ENCODE data around the gene FOXE3. TPM values are rescaled to one million over a fixed set of nuclear protein-coding genes. Genes with fewer than 3 reads are reported as not detected.
A peak's percentile ranks its signal among the peaks of the same experiment; 100 is the strongest.

The FOXE3 gene
- total and polyA plus RNA-seq, 5 donors from 2014 or later = not detected

DNA sequence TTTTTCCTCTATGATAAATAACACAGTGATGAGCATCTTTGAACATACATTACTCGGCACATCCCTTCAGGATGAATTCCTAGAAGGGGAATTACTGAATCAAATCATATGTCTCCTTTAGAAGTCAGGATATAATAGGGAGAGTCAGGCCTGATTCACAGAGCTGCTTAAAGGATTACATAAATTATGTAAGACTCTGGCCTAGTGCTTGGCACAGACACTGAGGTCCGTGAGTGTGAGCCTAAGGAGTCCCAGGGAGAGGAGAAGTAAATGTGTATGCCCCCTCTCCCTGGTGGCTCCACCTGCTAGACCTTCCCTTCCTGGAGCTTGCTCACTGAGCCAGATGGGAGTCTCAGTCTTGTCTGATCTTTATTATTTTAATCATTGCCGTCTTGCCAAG lies 8.6 kb upstream of the FOXE3 start:
- peaks cover 14% of the 10 kb centered on the region for H3K27me3 Mint-ChIP-seq
- Histone ChIP-seq H3K4me3 (ENCODE audit: low read depth, low read length) (no peak overlapping the region), H3K27me3 (ENCODE audit: control insufficient read depth, insufficient read depth, low read length) (no peaks in the 10 kb centered on the region), H3K9me3 (ENCODE audit: control insufficient read depth in 2 of 2, low read length in 2 of 2) (no peaks in the 10 kb centered on the region), H3K36me3 (ENCODE audit: control insufficient read depth, insufficient read depth, low read length) (no peaks in the 10 kb centered on the region), H3K27ac (ENCODE audit: insufficient read depth, low read length, poor library complexity, severe bottlenecking) (no peak overlapping the region), H3K4me1 (ENCODE audit: control insufficient read depth, insufficient read depth, low read length, poor library complexity, severe bottlenecking) (no peaks in the 10 kb centered on the region)
- peaks cover 0 to 1% (median 0%) of the 10 kb centered on the region in 7 donors for H3K9me3 Mint-ChIP-seq
- no peaks in the 10 kb centered on the region for H3K36me3 Mint-ChIP-seq
- no peak overlapping the region for H3K27ac Mint-ChIP-seq
- DNase-seq (no peak), ATAC-seq (ENCODE audit: low read depth in 2 of 2) (no peak)
- no peaks in the 10 kb centered on the region for H3K4me1 Mint-ChIP-seq
- H3K4me3 Mint-ChIP-seq = no peak overlapping the region

DNA sequence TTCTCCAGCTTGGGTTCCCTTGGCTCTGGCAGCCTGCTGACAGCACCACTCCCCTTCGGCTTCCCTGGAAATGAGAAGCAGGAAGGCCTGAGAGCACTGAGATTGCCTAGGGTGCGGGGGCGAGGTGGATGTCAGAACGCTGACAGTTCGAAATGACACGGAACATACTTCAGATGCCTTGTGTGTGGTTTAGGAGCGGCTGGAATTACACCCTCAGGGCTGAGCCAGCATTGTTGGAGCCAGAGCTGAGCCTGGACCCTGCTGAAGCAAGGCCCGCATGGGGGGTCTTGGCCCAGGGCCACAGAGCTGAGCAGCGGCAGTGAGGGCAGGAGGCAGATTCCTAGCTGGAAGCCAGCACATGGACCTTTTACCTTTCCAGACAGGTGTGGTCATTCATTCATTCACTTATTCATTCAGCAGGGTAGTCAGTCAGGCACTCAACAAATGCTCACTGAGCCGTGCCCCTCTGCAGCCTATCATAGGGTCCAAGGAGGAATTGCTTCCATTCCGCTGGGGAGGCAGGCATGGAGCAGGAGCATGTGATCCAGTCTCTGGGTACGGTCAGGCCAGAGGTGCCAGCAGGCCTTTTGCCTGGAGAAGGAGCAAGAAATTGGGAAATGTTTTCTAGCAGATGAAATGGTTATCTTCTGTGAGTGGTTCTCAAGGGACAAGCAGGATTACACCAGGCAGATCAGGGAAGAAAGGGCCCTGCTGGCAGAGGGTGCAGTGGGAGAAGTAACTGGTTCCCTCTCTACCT lies 6.6 kb upstream of the FOXE3 start:
- Mint-ChIP-seq H3K4me1 (no peaks in the 10 kb centered on the region), H3K27ac (no peak overlapping the region), H3K9me3 (peaks cover 0 to 1% (median 0%) of the 10 kb centered on the region in 7 donors), H3K36me3 (no peaks in the 10 kb centered on the region), H3K4me3 (no peak overlapping the region), H3K27me3 (peaks cover 6% of the 10 kb centered on the region)
- Histone ChIP-seq H3K27ac (ENCODE audit: insufficient read depth, low read length, poor library complexity, severe bottlenecking) (no peak overlapping the region), H3K9me3 (ENCODE audit: control insufficient read depth in 2 of 2, low read length in 2 of 2) (no peaks in the 10 kb centered on the region), H3K4me1 (ENCODE audit: control insufficient read depth, insufficient read depth, low read length, poor library complexity, severe bottlenecking) (no peaks in the 10 kb centered on the region), H3K27me3 (ENCODE audit: control insufficient read depth, insufficient read depth, low read length) (peaks cover under 1% of the 10 kb centered on the region), H3K36me3 (ENCODE audit: control insufficient read depth, insufficient read depth, low read length) (no peaks in the 10 kb centered on the region), H3K4me3 (ENCODE audit: low read depth, low read length) (no peak overlapping the region)
- DNase-seq (no peak), ATAC-seq (ENCODE audit: low read depth in 2 of 2) (no peak)

- no peaks in the 10 kb centered on the region for H3K9me3 ChIP-seq (ENCODE audit: control insufficient read depth in 2 of 2, low read length in 2 of 2)
- Mint-ChIP-seq H3K27ac (no peak overlapping the region), H3K36me3 (no peaks in the 10 kb centered on the region), H3K4me3 (no peak overlapping the region), H3K4me1 (no peaks in the 10 kb centered on the region), H3K9me3 (peaks cover 0 to 1% (median 0%) of the 10 kb centered on the region in 7 donors), H3K27me3 (peaks cover 4% of the 10 kb centered on the region)
- no peaks in the 10 kb centered on the region for H3K4me1 ChIP-seq (ENCODE audit: control insufficient read depth, insufficient read depth, low read length, poor library complexity, severe bottlenecking)
- H3K27me3 ChIP-seq (ENCODE audit: control insufficient read depth, insufficient read depth, low read length) = peaks cover 6% of the 10 kb centered on the region
- no peak for DNase-seq
- H3K4me3 ChIP-seq (ENCODE audit: low read depth, low read length) = no peak overlapping the region
- ATAC-seq (ENCODE audit: low read depth in 2 of 2) = no peak
- no peaks in the 10 kb centered on the region for H3K36me3 ChIP-seq (ENCODE audit: control insufficient read depth, insufficient read depth, low read length)
- H3K27ac ChIP-seq (ENCODE audit: insufficient read depth, low read length, poor library complexity, severe bottlenecking) = no peak overlapping the region
Measured at GRCh38 chr1:47410068-47410455, 6.0 kb upstream of the FOXE3 start.

DNA sequence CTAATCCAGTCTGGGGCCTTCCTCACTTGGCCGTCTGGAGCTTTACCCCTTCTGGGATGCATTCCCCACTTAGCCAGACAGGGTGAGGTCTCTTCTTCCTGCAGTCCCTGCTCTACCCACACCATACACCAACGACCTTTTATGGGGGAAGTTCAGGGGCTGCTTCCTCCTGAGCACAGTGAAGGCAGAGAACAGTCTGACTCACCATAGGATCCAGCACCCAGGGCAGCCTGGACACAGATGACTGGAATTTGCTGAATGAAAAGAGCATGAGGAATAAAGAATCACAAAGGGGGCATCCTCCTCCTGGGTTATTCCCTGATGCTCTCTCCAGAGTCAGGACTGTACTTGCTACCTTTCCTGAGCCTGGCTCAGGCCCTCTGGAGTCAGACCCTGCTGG lies 4.6 kb upstream of the FOXE3 start:
- ATAC-seq (ENCODE audit: low read depth in 2 of 2) (no peak), DNase-seq (no peak)
- no peak overlapping the region for H3K4me3 Mint-ChIP-seq
- peaks cover 8% of the 10 kb centered on the region for H3K27me3 ChIP-seq (ENCODE audit: control insufficient read depth, insufficient read depth, low read length)
- H3K36me3 ChIP-seq (ENCODE audit: control insufficient read depth, insufficient read depth, low read length) = no peaks in the 10 kb centered on the region
- no peak overlapping the region for H3K4me3 ChIP-seq (ENCODE audit: low read depth, low read length)
- H3K9me3 Mint-ChIP-seq = peaks cover 0 to 1% (median 0%) of the 10 kb centered on the region in 7 donors
- H3K27ac Mint-ChIP-seq = no peak overlapping the region
- H3K36me3 Mint-ChIP-seq = no peaks in the 10 kb centered on the region
- H3K4me1 ChIP-seq (ENCODE audit: control insufficient read depth, insufficient read depth, low read length, poor library complexity, severe bottlenecking) = no peaks in the 10 kb centered on the region
- H3K27ac ChIP-seq (ENCODE audit: insufficient read depth, low read length, poor library complexity, severe bottlenecking) = no peak overlapping the region
- H3K9me3 ChIP-seq (ENCODE audit: control insufficient read depth in 2 of 2, low read length in 2 of 2) = no peaks in the 10 kb centered on the region
- H3K27me3 Mint-ChIP-seq = peaks cover 9% of the 10 kb centered on the region
- H3K4me1 Mint-ChIP-seq = peaks cover 0 to 4% (median 0%) of the 10 kb centered on the region in 4 donors

DNA sequence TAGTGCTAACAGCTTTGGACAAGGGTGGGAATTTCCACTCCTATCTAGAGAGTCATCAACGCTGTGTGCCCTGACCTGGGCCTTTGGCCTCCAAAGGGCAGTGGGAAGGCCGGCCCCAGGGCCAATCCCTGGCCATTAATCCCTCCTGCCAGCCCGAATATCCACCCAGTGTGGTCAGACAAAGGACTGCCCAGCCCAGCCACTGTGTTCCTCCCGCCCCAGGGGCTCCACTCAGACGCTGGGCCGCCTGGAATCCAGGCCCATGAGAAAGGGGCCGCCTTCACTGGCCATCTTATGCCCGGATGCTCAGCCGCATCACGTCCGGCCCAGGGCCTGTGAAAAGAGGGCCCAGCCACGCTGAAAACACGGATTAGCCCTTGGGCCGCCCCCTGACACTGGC lies 3.6 kb upstream of the FOXE3 start:
- no peak for DNase-seq
- Mint-ChIP-seq H3K4me3 (no peak overlapping the region), H3K36me3 (no peaks in the 10 kb centered on the region), H3K9me3 (peaks cover 0 to 1% (median 0%) of the 10 kb centered on the region in 7 donors), H3K27ac (no peak overlapping the region), H3K27me3 (peaks cover 13% of the 10 kb centered on the region), H3K4me1 (peaks cover 0 to 8% (median 0%) of the 10 kb centered on the region in 4 donors)
- Histone ChIP-seq H3K27ac (ENCODE audit: insufficient read depth, low read length, poor library complexity, severe bottlenecking) (no peak overlapping the region), H3K4me1 (ENCODE audit: control insufficient read depth, insufficient read depth, low read length, poor library complexity, severe bottlenecking) (no peaks in the 10 kb centered on the region), H3K36me3 (ENCODE audit: control insufficient read depth, insufficient read depth, low read length) (no peaks in the 10 kb centered on the region), H3K27me3 (ENCODE audit: control insufficient read depth, insufficient read depth, low read length) (peaks cover 9% of the 10 kb centered on the region), H3K4me3 (ENCODE audit: low read depth, low read length) (no peak overlapping the region), H3K9me3 (ENCODE audit: control insufficient read depth in 2 of 2, low read length in 2 of 2) (no peaks in the 10 kb centered on the region)
- ATAC-seq (ENCODE audit: low read depth in 2 of 2) = no peak

GRCh38 chr1:47416319-47417169 lies 459 bp downstream of the FOXE3 start:
- DNase-seq (peak in 1 of 3 donors; percentile 31), ATAC-seq (ENCODE audit: low read depth in 2 of 2) (peak in 1 of 2 donors; percentile 39)
- no peaks in the 10 kb centered on the region for H3K4me1 ChIP-seq (ENCODE audit: control insufficient read depth, insufficient read depth, low read length, poor library complexity, severe bottlenecking)
- Mint-ChIP-seq H3K27ac (no peak overlapping the region), H3K36me3 (no peaks in the 10 kb centered on the region), H3K4me1 (peaks cover 0 to 12% (median 2%) of the 10 kb centered on the region in 4 donors), H3K4me3 (peak overlapping the region in 2 of 4 donors; percentile 48 to 73), H3K9me3 (peaks cover 0 to 2% (median 0%) of the 10 kb centered on the region in 7 donors), H3K27me3 (peaks cover 37% of the 10 kb centered on the region)
- no peak overlapping the region for H3K4me3 ChIP-seq (ENCODE audit: low read depth, low read length)
- no peaks in the 10 kb centered on the region for H3K36me3 ChIP-seq (ENCODE audit: control insufficient read depth, insufficient read depth, low read length)
- H3K27me3 ChIP-seq (ENCODE audit: control insufficient read depth, insufficient read depth, low read length) = peaks cover 19% of the 10 kb centered on the region
- no peaks in the 10 kb centered on the region for H3K9me3 ChIP-seq (ENCODE audit: control insufficient read depth in 2 of 2, low read length in 2 of 2)
- H3K27ac ChIP-seq (ENCODE audit: insufficient read depth, low read length, poor library complexity, severe bottlenecking) = no peak overlapping the region

GRCh38 chr1:47417170-47418044 lies 1.3 kb downstream of the FOXE3 start:
- no peak overlapping the region for H3K4me3 ChIP-seq (ENCODE audit: low read depth, low read length)
- no peaks in the 10 kb centered on the region for H3K36me3 ChIP-seq (ENCODE audit: control insufficient read depth, insufficient read depth, low read length)
- no peak overlapping the region for H3K27ac Mint-ChIP-seq
- H3K4me3 Mint-ChIP-seq = peak overlapping the region in 3 of 4 donors; percentile 21 to 60 (median 53)
- peaks cover 19% of the 10 kb centered on the region for H3K27me3 ChIP-seq (ENCODE audit: control insufficient read depth, insufficient read depth, low read length)
- peaks cover 0 to 12% (median 2%) of the 10 kb centered on the region in 4 donors for H3K4me1 Mint-ChIP-seq
- H3K27me3 Mint-ChIP-seq = peaks cover 37% of the 10 kb centered on the region
- H3K9me3 ChIP-seq (ENCODE audit: control insufficient read depth in 2 of 2, low read length in 2 of 2) = no peaks in the 10 kb centered on the region
- no peaks in the 10 kb centered on the region for H3K4me1 ChIP-seq (ENCODE audit: control insufficient read depth, insufficient read depth, low read length, poor library complexity, severe bottlenecking)
- H3K27ac ChIP-seq (ENCODE audit: insufficient read depth, low read length, poor library complexity, severe bottlenecking) = no peak overlapping the region
- ATAC-seq (ENCODE audit: low read depth in 2 of 2) (no peak), DNase-seq (no peak)
- no peaks in the 10 kb centered on the region for H3K36me3 Mint-ChIP-seq
- H3K9me3 Mint-ChIP-seq = peaks cover 0 to 2% (median 0%) of the 10 kb centered on the region in 7 donors

Data from CD4-positive, CD25-positive, alpha-beta regulatory T cell (primary cell).